A673 (cell line): Measurements from ENCODE around the gene TCHHL1. TPM values are rescaled to one million over a fixed set of nuclear protein-coding genes. Genes with fewer than 3 reads are reported as not detected.

Experiments
- BruUV-seq: library from RNA; stranded (reverse); fragments of 400-500 nt; replicated peaks from 2 replicates; lab custom pipeline; 2021; lab: Mats Ljungman, UMichigan
- CTCF ChIA-PET: fragments of 300-600 bp; sonication (Branson Sonifier 250); formaldehyde crosslinking; loops from one replicate; lab custom pipeline; 2022; ENCODE audit warnings: antibody characterized with exemption; lab: Charles Lee
- POLR2A ChIA-PET: fragments of 300-600 bp; sonication (Branson Sonifier 250); formaldehyde crosslinking; loops from one replicate; lab custom pipeline; 2022; ENCODE audit warnings: antibody characterized with exemption; ENCODE audit not compliant: low non-redundant PET; lab: Charles Lee
- DNase-seq: peaks from one replicate; pipeline ENCODE4 v3.0.0-alpha.2; 2015; ENCODE audit warnings: low spot score
- H3K27ac ChIP-seq: fragments of 200-600 bp; sonication (generic); 2 replicates; pipeline ENCODE4 v1.5.1; 2016; ENCODE audit warnings: mixed run types, low read depth, mild to moderate bottlenecking, mixed read lengths, antibody characterized with exemption, low read length; ENCODE audit not compliant: poor library complexity, severe bottlenecking
- H3K27me3 ChIP-seq: fragments of 200-600 bp; sonication (generic); replicated peaks from 2 replicates; pipeline ENCODE4 v1.6.1; 2017; ENCODE audit warnings: mixed run types, low read depth, mild to moderate bottlenecking, mixed read lengths, antibody characterized with exemption, low read length; ENCODE audit not compliant: insufficient read depth, poor library complexity
- H3K36me3 ChIP-seq: fragments of 200-600 bp; sonication (generic); 2 replicates; pipeline ENCODE4 v1.6.1; 2016; ENCODE audit warnings: mixed run types, mild to moderate bottlenecking, mixed read lengths, antibody characterized with exemption, low read length; ENCODE audit not compliant: insufficient read depth, poor library complexity, severe bottlenecking
- H3K4me1 ChIP-seq: fragments of 200-600 bp; sonication (generic); 2 replicates; pipeline ENCODE4 v1.6.1; 2017; ENCODE audit warnings: mixed run types, mild to moderate bottlenecking, mixed read lengths, antibody characterized with exemption, low read length; ENCODE audit not compliant: insufficient read depth, poor library complexity, severe bottlenecking
- H3K4me3 ChIP-seq: fragments of 200-600 bp; sonication (generic); 2 replicates; pipeline ENCODE4 v1.5.1; 2016; ENCODE audit warnings: low read depth, mixed run types, mild to moderate bottlenecking, mixed read lengths, low read length; ENCODE audit not compliant: poor library complexity, severe bottlenecking
- H3K9me3 ChIP-seq: fragments of 200-600 bp; sonication (generic); 2 replicates; pipeline ENCODE4 v1.6.1; 2016; ENCODE audit warnings: mixed run types, low read depth, mild to moderate bottlenecking, mixed read lengths, antibody characterized with exemption, low read length; ENCODE audit not compliant: poor library complexity, severe bottlenecking
- EZH2 ChIP-seq: fragments of 200-600 bp; sonication (generic); IDR thresholded peaks from 2 replicates; pipeline ENCODE4 v1.6.1; 2017; ENCODE audit warnings: borderline replicate concordance, low read depth, mild to moderate bottlenecking, mixed read lengths, antibody characterized with exemption, low read length; ENCODE audit not compliant: poor library complexity, severe bottlenecking
- intact Hi-C: fragments of 100-400 bp; cut with micrococcal nuclease; formaldehyde crosslinking; loops from one replicate; pipeline ENCODE4 v1.10.0; 2022; ENCODE audit not compliant: unreplicated experiment
- total RNA-seq: library from RNA; stranded (reverse); gene quantifications from 2 replicates; pipeline ENCODE4 v1.2.3, GENCODE V29; 2021
- TF ChIP-seq, protein P1 (sequence below): fragments of 300-800, 200-600 bp; sonication (generic); conservative IDR thresholded peaks from 2 replicates; pipeline ENCODE4 v1.5.1; 2017; ENCODE audit warnings: low read depth, mild to moderate bottlenecking, antibody characterized with exemption, low read length, moderate library complexity, mixed read lengths

TCHHL1 gene
- total RNA-seq, 1 experiment from 2014 or later = not detected

- no peak for DNase-seq
- no peak overlapping the region for H3K27ac ChIP-seq
- no peaks in the 10 kb centered on the region for H3K36me3 ChIP-seq
- intact Hi-C loops = loop anchor here (5.0 kb wide), 1 partner anchor 56 kb away; no protein-coding TSS in a partner anchor
- TF ChIP-seq, protein P1, sequence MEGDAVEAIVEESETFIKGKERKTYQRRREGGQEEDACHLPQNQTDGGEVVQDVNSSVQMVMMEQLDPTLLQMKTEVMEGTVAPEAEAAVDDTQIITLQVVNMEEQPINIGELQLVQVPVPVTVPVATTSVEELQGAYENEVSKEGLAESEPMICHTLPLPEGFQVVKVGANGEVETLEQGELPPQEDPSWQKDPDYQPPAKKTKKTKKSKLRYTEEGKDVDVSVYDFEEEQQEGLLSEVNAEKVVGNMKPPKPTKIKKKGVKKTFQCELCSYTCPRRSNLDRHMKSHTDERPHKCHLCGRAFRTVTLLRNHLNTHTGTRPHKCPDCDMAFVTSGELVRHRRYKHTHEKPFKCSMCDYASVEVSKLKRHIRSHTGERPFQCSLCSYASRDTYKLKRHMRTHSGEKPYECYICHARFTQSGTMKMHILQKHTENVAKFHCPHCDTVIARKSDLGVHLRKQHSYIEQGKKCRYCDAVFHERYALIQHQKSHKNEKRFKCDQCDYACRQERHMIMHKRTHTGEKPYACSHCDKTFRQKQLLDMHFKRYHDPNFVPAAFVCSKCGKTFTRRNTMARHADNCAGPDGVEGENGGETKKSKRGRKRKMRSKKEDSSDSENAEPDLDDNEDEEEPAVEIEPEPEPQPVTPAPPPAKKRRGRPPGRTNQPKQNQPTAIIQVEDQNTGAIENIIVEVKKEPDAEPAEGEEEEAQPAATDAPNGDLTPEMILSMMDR = no peak
- TF ChIP-seq EZH2 = peak; percentile 38
- peaks cover 96% of the 10 kb centered on the region for H3K27me3 ChIP-seq
- CTCF ChIA-PET = interaction anchor here (0.7 kb wide), 1 partner anchor 9 kb away, joined by 4 read pairs; no protein-coding TSS in a partner anchor
- POLR2A ChIA-PET = no interaction called here
- BruUV-seq = no TSS peak
- H3K4me1 ChIP-seq = peaks cover 30% of the 10 kb centered on the region
- peaks cover 26% of the 10 kb centered on the region for H3K9me3 ChIP-seq
- no peak overlapping the region for H3K4me3 ChIP-seq
Measured at GRCh38 chr1:152107984-152108881, 19.4 kb upstream of the TCHHL1 start.

DNA sequence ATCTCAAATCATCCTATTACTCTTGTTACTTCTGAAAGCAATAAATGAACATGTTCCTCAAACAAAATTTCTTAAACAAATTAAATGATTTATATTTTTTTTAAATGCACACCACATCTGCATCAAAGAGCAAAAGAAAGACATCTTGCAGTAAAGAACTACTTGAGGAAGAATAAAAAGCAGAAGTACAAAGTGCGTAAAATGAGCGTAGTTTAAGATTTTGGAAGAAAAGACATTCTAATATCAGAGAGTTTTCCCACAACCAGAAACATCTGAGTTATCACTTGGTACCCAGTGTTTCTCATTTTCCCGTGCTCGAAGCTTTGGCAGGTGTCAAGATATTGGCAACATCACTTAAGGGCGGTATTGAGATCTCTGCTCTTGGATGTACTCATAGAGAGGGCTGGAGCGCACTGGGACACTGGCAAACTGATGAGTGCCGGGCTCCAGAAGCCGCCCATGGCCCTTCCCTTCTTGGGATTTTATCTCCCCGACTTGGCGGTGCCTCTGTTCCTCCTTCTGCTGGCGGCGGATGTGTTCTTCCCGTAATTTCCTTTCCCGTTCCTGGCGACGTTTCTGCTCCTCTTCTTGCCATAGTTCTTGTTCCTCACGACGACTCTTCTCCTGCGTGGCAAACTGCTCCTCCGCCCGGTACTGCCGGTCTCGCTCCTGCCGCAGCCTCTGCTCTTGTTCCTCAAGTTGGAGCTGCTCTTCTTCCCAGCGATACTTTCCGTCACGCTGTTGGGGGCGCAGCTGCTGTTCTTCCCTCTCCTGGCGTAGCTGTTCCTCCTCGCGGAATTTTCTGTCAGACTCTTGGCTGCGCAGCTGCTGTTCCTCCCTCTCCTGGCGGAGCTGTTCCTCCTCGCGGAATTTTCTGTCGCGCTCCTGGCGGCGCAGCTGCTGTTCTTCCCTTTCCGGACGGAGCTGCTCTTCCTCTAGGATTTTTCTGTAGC, 18.4 kb upstream of the TCHHL1 start:
- H3K27me3 ChIP-seq = peaks cover 96% of the 10 kb centered on the region
- TF ChIP-seq, protein P1 = no peak
- TF ChIP-seq EZH2 = peak; percentile 76
- DNase-seq = peak; percentile 4
- peaks cover 24% of the 10 kb centered on the region for H3K4me1 ChIP-seq
- BruUV-seq = no TSS peak
- POLR2A ChIA-PET = no interaction called here
- peaks cover 26% of the 10 kb centered on the region for H3K9me3 ChIP-seq
- CTCF ChIA-PET = interaction anchor here (0.7 kb wide), 1 partner anchor 10 kb away, joined by 4 read pairs; no protein-coding TSS in a partner anchor
- H3K4me3 ChIP-seq = no peak overlapping the region
- H3K36me3 ChIP-seq = no peaks in the 10 kb centered on the region
- intact Hi-C loops = loop anchor here (5.0 kb wide), 1 partner anchor 55 kb away; no protein-coding TSS in a partner anchor
- H3K27ac ChIP-seq = no peak overlapping the region

DNA sequence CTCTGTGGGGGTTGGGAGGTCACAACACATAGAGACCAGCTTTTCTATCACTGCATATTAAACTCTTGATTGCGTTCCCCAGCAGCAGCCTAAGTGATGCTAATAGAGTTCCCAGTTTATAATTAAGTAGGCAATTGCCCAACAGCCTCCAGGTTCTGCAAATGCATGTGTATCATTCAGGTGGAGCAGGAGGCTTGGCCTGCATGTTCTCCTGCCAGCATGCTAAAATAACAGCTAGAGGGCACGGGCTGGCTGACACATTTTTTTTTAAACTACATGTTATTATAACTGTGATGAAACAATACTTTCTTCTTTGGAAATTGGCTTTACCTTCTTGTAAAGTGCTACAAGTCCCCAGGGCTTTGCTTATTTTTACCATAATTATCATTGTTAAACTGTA, 16.0 kb upstream of the TCHHL1 start:
- H3K9me3 ChIP-seq = peaks cover 26% of the 10 kb centered on the region
- no peak for DNase-seq
- intact Hi-C loops = loop anchor here (5.0 kb wide), 1 partner anchor 53 kb away; no protein-coding TSS in a partner anchor
- no TSS peak for BruUV-seq
- no peaks in the 10 kb centered on the region for H3K36me3 ChIP-seq
- peaks cover 98% of the 10 kb centered on the region for H3K27me3 ChIP-seq
- TF ChIP-seq, protein P1 = no peak
- no peak for TF ChIP-seq EZH2
- POLR2A ChIA-PET = interaction anchor here (0.5 kb wide), 1 partner anchor 68 kb away, joined by 3 read pairs; no protein-coding TSS in a partner anchor
- H3K27ac ChIP-seq = no peak overlapping the region
- peaks cover 5% of the 10 kb centered on the region for H3K4me1 ChIP-seq
- CTCF ChIA-PET = no interaction called here
- no peak overlapping the region for H3K4me3 ChIP-seq
